HepG2 (cell line): Measurements from ENCODE around the gene RSAD1. TPM values are rescaled to one million over a fixed set of nuclear protein-coding genes. Genes with fewer than 3 reads are reported as not detected.

Source experiments
- ATAC-seq: fragments of 200-7000 bp; cut with Tn5 transposase; 3 replicates; pipeline ENCODE4 v1.9.1; 2020; ENCODE audit warnings: mild to moderate bottlenecking, moderate library complexity
- BruUV-seq: library from RNA; stranded (reverse); fragments of 400-500 nt; replicated peaks from 2 replicates; lab custom pipeline; 2021; lab: Mats Ljungman, UMichigan
- CTCF ChIA-PET: fragments of 300-600 bp; formaldehyde crosslinking; extraction: SDS; loops from one replicate; lab custom pipeline; 2021; ENCODE audit warnings: low total read pairs, inconsistent platforms, low intra/inter-chr PET ratio; lab: Yijun Ruan, JAX
- POLR2A ChIA-PET: fragments of 350-600 bp; sonication (Branson Sonifier 250); formaldehyde crosslinking; loops from one replicate; lab custom pipeline; 2020; ENCODE audit warnings: antibody characterized with exemption, inconsistent platforms; lab: Yijun Ruan, JAX
- DNase-seq: peaks from one replicate; pipeline ENCODE4 v3.0.0-alpha.2; 2015; ENCODE audit warnings: low spot score
- FAIRE-seq: peaks from 3 replicates; lab custom pipeline; 2011; peaks lifted over from hg19 to GRCh38; lab: Jason Lieb, UNC
- H2AFZ ChIP-seq: one replicate; pipeline ENCODE4 v1.6.1; 2011; ENCODE audit warnings: low read length, inconsistent platforms
- H3K27ac ChIP-seq: fragments of 300-600 bp; 3 replicates; pipeline ENCODE4 v1.8.0; 2011; ENCODE audit warnings: mixed run types, mild to moderate bottlenecking, mixed read lengths, low read length, inconsistent platforms; ENCODE audit not compliant: insufficient read depth; ENCODE audit errors: extremely low read length
- H3K27me3 ChIP-seq, 2 experiments: fragments of 200-600 bp in 1 of 2; 2 replicates in 1 of 2; 3 replicates in 1 of 2; pipeline versions ENCODE4 v1.6.0 to v1.8.0; 2011; ENCODE audit warnings: low read length in 2 of 2, mild to moderate bottlenecking in 2 of 2, moderate library complexity in 2 of 2, inconsistent platforms in 1 of 2; ENCODE audit not compliant: insufficient read depth in 2 of 2, control insufficient read depth in 1 of 2
- H3K36me3 ChIP-seq, 2 experiments: fragments of 200-600 bp in 1 of 2; replicated peaks in 1 of 2; 2 replicates in 1 of 2; 3 replicates in 1 of 2; pipeline versions ENCODE4 v1.5.1 to v1.8.0; 2011; ENCODE audit warnings: low read length in 2 of 2, inconsistent platforms in 1 of 2; ENCODE audit not compliant: insufficient read depth in 2 of 2, control insufficient read depth in 1 of 2
- H3K4me1 ChIP-seq: 2 replicates; pipeline ENCODE4 v1.5.1; 2012; ENCODE audit warnings: low read length, inconsistent platforms; ENCODE audit not compliant: insufficient read depth
- H3K4me2 ChIP-seq: 2 replicates; pipeline ENCODE4 v1.6.0; 2011; ENCODE audit warnings: low read depth, low read length, inconsistent platforms
- H3K4me3 ChIP-seq, 3 experiments: fragments of 200-600 bp in 1 of 3; sonication (generic), shearing (Covaris generic) in 1 of 3; replicated peaks in 1 of 3; 2 replicates each; pipeline ENCODE4 v1.5.1; 2011 to 2016; ENCODE audit warnings: low read length in 3 of 3, inconsistent platforms in 2 of 3, low read depth in 2 of 3, mild to moderate bottlenecking in 2 of 3, control low read depth in 1 of 3, mixed read lengths in 1 of 3; ENCODE audit not compliant: insufficient read depth in 1 of 3
- H3K79me2 ChIP-seq: one replicate; pipeline ENCODE4 v1.6.1; 2011; ENCODE audit warnings: low read length, inconsistent platforms; ENCODE audit not compliant: insufficient read depth
- H3K9ac ChIP-seq: 2 replicates; pipeline ENCODE4 v1.6.0; 2011; ENCODE audit warnings: mild to moderate bottlenecking, low read depth, low read length, inconsistent platforms; ENCODE audit not compliant: insufficient read depth
- H3K9me3 ChIP-seq: 2 replicates; pipeline ENCODE4 v1.5.1; 2012; ENCODE audit warnings: mild to moderate bottlenecking, low read length
- H4K20me1 ChIP-seq: 2 replicates; pipeline ENCODE4 v1.6.0; 2011; ENCODE audit warnings: inconsistent platforms, mild to moderate bottlenecking, low read length, moderate library complexity; ENCODE audit not compliant: insufficient read depth
- EEA1 ChIP-seq: sonication (generic); formaldehyde crosslinking; IDR thresholded peaks from 2 replicates; pipeline ENCODE4 v1.5.1; 2020; ENCODE audit warnings: mild to moderate bottlenecking, missing genetic modification reagents, borderline replicate concordance
- FOXA1 ChIP-seq, 2 experiments: fragments of 450-650 bp in 1 of 2; sonication (generic) in 1 of 2; formaldehyde crosslinking in 1 of 2; IDR thresholded peaks; 2 replicates each; pipeline versions ENCODE4 v1.4.0 to v1.6.1; 2016 to 2020; ENCODE audit warnings: missing genetic modification reagents in 1 of 2
- LRRFIP1 ChIP-seq: sonication (generic); formaldehyde crosslinking; conservative IDR thresholded peaks from 2 replicates; pipeline ENCODE4 v1.4.0; 2020; ENCODE audit warnings: missing genetic modification reagents
- MYC ChIP-seq: sonication (generic); formaldehyde crosslinking; IDR thresholded peaks from 2 replicates; pipeline ENCODE4 v1.9.0; 2021; ENCODE audit warnings: missing genetic modification reagents, borderline replicate concordance
- RBM22 ChIP-seq: fragments of 200-400 bp; formaldehyde crosslinking; optimal IDR thresholded peaks from 2 replicates; pipeline ENCODE3; 2017; ENCODE audit warnings: mild to moderate bottlenecking, low read length, moderate library complexity
- SIN3B ChIP-seq: fragments of 150-350 bp; IDR thresholded peaks from 2 replicates; pipeline ENCODE4 v1.6.1; 2014; ENCODE audit warnings: low read length
- TFDP2 ChIP-seq: sonication (generic); formaldehyde crosslinking; IDR thresholded peaks from 2 replicates; pipeline ENCODE4 v1.4.0; 2020; ENCODE audit warnings: missing genetic modification reagents
- ZNF33A ChIP-seq: sonication (generic); formaldehyde crosslinking; IDR thresholded peaks from 2 replicates; pipeline ENCODE4 v1.5.1; 2020; ENCODE audit warnings: missing genetic modification reagents, mild to moderate bottlenecking, moderate library complexity, borderline replicate concordance
- ZNF747 ChIP-seq: sonication (generic); formaldehyde crosslinking; IDR thresholded peaks from 2 replicates; pipeline ENCODE4 v1.8.1; 2023; ENCODE audit warnings: missing genetic modification reagents, mild to moderate bottlenecking, borderline replicate concordance
- WGBS: methylation state at CpG from one replicate; pipeline ENCODE4 v1.1.6; 2017; ENCODE audit warnings: low lambda C conversion rate; 5-methylcytosine and 5-hydroxymethylcytosine counted together
- in situ Hi-C: cut with HindIII; loops from 2 replicates; pipeline ENCODE4 v1.10.0; 2017; ENCODE audit warnings: low pct_unique_long_range_greater_than_20kb; ENCODE audit not compliant: extremely low pct_ligation_motif_present
- intact Hi-C: fragments of 100-400 bp; cut with micrococcal nuclease; formaldehyde crosslinking; loops from one replicate; pipeline ENCODE4 v1.10.0; 2022; ENCODE audit not compliant: unreplicated experiment
- polyA plus RNA-seq, 8 experiments: library from polyadenylated mRNA; depleted of rRNA in 3 of 8; stranded (reverse) in 7 of 8; unstranded in 1 of 8; fragments of >200 nt; fragmentation: Illumina TruSeq in 4 of 8; extraction: Trizol in 4 of 8; gene quantifications; 2 replicates each; pipeline versions ENCODE4 v1.2.1 to v1.2.3, GENCODE V29; 2011 to 2016; ENCODE audit warnings: low read depth in 4 of 8, missing spikeins in 1 of 8, mixed read lengths in 1 of 8; ENCODE audit not compliant: insufficient read depth in 1 of 8
- total RNA-seq, 5 experiments: library from RNA; depleted of rRNA; stranded (reverse); fragments of >200 nt; fragmentation: Illumina TruSeq; extraction: Trizol; gene quantifications; 2 replicates each; pipeline ENCODE4 v1.2.3, GENCODE V29; 2016; ENCODE audit warnings: low read depth in 1 of 5
- TF ChIP-seq, protein P1 (sequence below): sonication (generic); formaldehyde crosslinking; IDR thresholded peaks from 2 replicates; pipeline ENCODE4 v1.4.0; 2020; ENCODE audit warnings: missing genetic modification reagents, borderline replicate concordance
- TF ChIP-seq, protein P2 (sequence below): sonication (generic); formaldehyde crosslinking; IDR thresholded peaks from 2 replicates; pipeline ENCODE4 v1.4.0; 2020; ENCODE audit warnings: mild to moderate bottlenecking, missing genetic modification reagents
- TF ChIP-seq, protein P3 (sequence below), 2 experiments: sonication (generic) in 1 of 2; formaldehyde crosslinking in 1 of 2; IDR thresholded peaks; 2 replicates each; pipeline versions ENCODE4 v1.4.0 to v1.6.1; 2018 to 2020; ENCODE audit warnings: missing genetic modification reagents in 2 of 2, borderline replicate concordance in 1 of 2, low read depth in 1 of 2, mild to moderate bottlenecking in 1 of 2, missing biosample characterization in 1 of 2

RSAD1 gene
- total and polyA plus RNA-seq, 2 of the 13 experiments (the other 11 are each of a cell fraction or from before 2014, with no cell fraction given), result 22.7 to 27.7 TPM

DNA sequence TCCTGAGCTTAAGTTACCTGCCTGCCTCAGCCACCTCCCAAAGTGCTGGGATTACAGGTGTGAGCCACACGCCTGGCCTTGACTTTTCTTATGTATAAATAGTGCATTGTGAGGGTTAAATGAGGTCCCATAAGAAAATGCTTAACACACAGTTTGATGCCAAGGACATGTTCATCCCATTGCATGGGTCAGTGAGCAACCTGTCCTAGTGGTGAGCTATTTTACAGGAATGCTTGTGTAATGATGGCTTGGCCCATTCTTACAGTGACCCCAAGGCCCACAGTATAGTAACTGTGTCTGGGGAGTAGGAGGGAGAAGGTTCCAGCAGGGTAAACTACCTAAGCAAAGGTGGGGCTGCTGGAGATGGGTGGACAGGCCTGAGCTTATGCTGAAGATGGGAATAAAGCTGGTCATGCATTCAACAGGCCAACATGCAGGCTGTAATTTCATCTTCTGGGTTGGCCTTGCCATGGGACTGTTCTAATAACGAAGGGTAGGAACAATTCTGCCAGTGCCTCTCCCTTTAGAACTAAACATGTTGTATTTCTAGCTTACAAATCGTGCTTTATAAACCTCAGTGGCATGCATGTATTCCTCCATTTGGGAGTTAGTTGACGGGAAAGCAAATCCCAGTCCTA is 46.4 kb upstream of the RSAD1 start (continued):
- TF ChIP-seq, protein P1, sequence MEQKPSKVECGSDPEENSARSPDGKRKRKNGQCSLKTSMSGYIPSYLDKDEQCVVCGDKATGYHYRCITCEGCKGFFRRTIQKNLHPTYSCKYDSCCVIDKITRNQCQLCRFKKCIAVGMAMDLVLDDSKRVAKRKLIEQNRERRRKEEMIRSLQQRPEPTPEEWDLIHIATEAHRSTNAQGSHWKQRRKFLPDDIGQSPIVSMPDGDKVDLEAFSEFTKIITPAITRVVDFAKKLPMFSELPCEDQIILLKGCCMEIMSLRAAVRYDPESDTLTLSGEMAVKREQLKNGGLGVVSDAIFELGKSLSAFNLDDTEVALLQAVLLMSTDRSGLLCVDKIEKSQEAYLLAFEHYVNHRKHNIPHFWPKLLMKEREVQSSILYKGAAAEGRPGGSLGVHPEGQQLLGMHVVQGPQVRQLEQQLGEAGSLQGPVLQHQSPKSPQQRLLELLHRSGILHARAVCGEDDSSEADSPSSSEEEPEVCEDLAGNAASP (CRISPR knock-in tag), result 0 out of 2 replicates have a peak, but pooled peaks have one; percentile 32
- TF ChIP-seq, protein P2, sequence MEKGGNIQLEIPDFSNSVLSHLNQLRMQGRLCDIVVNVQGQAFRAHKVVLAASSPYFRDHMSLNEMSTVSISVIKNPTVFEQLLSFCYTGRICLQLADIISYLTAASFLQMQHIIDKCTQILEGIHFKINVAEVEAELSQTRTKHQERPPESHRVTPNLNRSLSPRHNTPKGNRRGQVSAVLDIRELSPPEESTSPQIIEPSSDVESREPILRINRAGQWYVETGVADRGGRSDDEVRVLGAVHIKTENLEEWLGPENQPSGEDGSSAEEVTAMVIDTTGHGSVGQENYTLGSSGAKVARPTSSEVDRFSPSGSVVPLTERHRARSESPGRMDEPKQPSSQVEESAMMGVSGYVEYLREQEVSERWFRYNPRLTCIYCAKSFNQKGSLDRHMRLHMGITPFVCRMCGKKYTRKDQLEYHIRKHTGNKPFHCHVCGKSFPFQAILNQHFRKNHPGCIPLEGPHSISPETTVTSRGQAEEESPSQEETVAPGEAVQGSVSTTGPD (CRISPR knock-in tag), result no peak
- TF ChIP-seq TFDP2 (CRISPR knock-in tag), result no peak
- TF ChIP-seq, all 625 proteins: peak for 5

DNA sequence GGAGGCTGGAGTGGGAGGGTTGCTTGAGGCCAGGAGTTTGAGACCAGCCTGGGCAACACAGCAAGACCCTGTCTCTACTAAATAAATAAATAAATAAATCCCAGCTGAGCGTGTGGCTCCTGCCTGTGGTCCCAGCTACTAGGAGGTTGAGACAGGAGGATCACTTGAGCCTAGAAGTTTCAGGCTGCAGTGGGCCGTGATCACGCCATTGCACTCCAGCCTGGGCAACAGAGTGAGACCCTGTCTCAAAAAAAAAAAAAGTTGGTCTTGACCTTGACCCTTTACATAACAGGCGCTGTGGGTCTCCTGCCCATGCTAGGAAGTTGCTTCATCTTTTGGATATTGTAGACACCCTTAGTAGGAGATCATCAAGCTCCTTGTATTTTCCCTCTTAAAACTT is 41.3 kb upstream of the RSAD1 start:
- Histone ChIP-seq H2AFZ (no peak overlapping the region), H3K79me2 (peaks cover 9% of the 10 kb centered on the region), H3K4me2 (no peak overlapping the region), H3K9me3 (no peaks in the 10 kb centered on the region), H3K4me3 (no peak overlapping the region), H3K27ac (no peak overlapping the region), H4K20me1 (no peaks in the 10 kb centered on the region), H3K4me1 (peaks cover 38% of the 10 kb centered on the region), H3K36me3 (peaks cover 1 to 7% of the 10 kb centered on the region in 2 experiments; a peak in 2 of 5 replicates), H3K9ac (no peak overlapping the region), H3K27me3 (no peaks in the 10 kb centered on the region)
- ChIA-PET CTCF (no interaction called here), POLR2A (interaction anchor here (0.6 to 1.2 kb wide), 2 partner anchors 8 to 384 kb away, joined by 4 to 5 read pairs; no protein-coding TSS in a partner anchor)
- no peak for FAIRE-seq
- DNase-seq, result no peak
- intact Hi-C loops (no loop called here), in situ Hi-C loops (no loop called here)
- ATAC-seq, result no peak
- no TSS peak for BruUV-seq
- 100% methylated on average over 4 of the region's 4 CpGs for WGBS
- TF ChIP-seq FOXA1 (IDR thresholded peaks at IDR 0.05), result no peak
- no peak for TF ChIP-seq FOXA1 (CRISPR knock-in tag; IDR thresholded peaks at IDR 0.05)
- no peak for TF ChIP-seq SIN3B
- no peak for TF ChIP-seq LRRFIP1
- TF ChIP-seq ZNF33A, result no peak
- no peak for TF ChIP-seq MYC (CRISPR knock-in tag)
- TF ChIP-seq ZNF747 (CRISPR knock-in tag), result no peak
- TF ChIP-seq, protein P3, sequence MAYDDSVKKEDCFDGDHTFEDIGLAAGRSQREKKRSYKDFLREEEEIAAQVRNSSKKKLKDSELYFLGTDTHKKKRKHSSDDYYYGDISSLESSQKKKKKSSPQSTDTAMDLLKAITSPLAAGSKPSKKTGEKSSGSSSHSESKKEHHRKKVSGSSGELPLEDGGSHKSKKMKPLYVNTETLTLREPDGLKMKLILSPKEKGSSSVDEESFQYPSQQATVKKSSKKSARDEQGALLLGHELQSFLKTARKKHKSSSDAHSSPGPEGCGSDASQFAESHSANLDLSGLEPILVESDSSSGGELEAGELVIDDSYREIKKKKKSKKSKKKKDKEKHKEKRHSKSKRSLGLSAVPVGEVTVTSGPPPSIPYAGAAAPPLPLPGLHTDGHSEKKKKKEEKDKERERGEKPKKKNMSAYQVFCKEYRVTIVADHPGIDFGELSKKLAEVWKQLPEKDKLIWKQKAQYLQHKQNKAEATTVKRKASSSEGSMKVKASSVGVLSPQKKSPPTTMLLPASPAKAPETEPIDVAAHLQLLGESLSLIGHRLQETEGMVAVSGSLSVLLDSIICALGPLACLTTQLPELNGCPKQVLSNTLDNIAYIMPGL (CRISPR knock-in tag; IDR thresholded peaks at IDR 0.05; ENCODE audit: borderline replicate concordance in 1 of 2, low read depth in 1 of 2), result no peak
- no peak for TF ChIP-seq EEA1 (CRISPR knock-in tag)
- TF ChIP-seq RBM22, result no peak
